K562 (cell line): ENCODE data around the gene ZNF691. TPM values are rescaled to one million over a fixed set of nuclear protein-coding genes. Genes with fewer than 3 reads are reported as not detected.

ENCODE experiments used
- ATAC-seq: fragments of 200-7000 bp; cut with Tn5 transposase; 3 replicates; pipeline ENCODE4 v1.9.1; 2020; ENCODE audit warnings: moderate library complexity
- BruUV-seq: library from RNA; stranded (reverse); fragments of 400-500 nt; replicated peaks from 2 replicates; lab custom pipeline; 2021; lab: Mats Ljungman, UMichigan
- CTCF ChIA-PET: fragments of 300-600 bp; formaldehyde crosslinking; extraction: SDS; loops from one replicate; lab custom pipeline; 2021; ENCODE audit warnings: low intra/inter-chr PET ratio; lab: Yijun Ruan, JAX
- POLR2A ChIA-PET: fragments of 300-600, 350-650 bp; sonication (Branson Sonifier 250); formaldehyde crosslinking; extraction: SDS; loops from one replicate; lab custom pipeline; 2021; ENCODE audit warnings: antibody characterized with exemption, inconsistent platforms; lab: Yijun Ruan, JAX
- DNase-seq, 4 experiments: peaks; one replicate each; pipeline versions ENCODE4 v3.0.0 to v3.0.0-alpha.2; 2011 to 2018; ENCODE audit warnings: low spot score in 3 of 4, mixed read lengths in 3 of 4; ENCODE audit errors: extremely low read depth in 1 of 4
- FAIRE-seq: peaks from 2 replicates; lab custom pipeline; 2011; peaks lifted over from hg19 to GRCh38; lab: Jason Lieb, UNC
- H2AFZ ChIP-seq: 2 replicates; pipeline ENCODE4 v1.6.0; 2011; ENCODE audit warnings: low read depth, low read length, control low read depth, inconsistent platforms
- H3K27ac ChIP-seq: fragments of 200-600 bp; 3 replicates; pipeline ENCODE4 v1.8.0; 2011; ENCODE audit warnings: low read depth, mild to moderate bottlenecking, control low read depth, inconsistent platforms, low read length, moderate library complexity, mixed read lengths; ENCODE audit errors: extremely low read depth
- H3K27me3 ChIP-seq, 2 experiments: fragments of 300-600 bp in 1 of 2; 2 replicates in 1 of 2; 3 replicates in 1 of 2; pipeline versions ENCODE4 v1.6.0 to v1.8.0; 2011; ENCODE audit warnings: inconsistent platforms in 2 of 2, low read length in 2 of 2, mild to moderate bottlenecking in 1 of 2, mixed read lengths in 1 of 2, moderate library complexity in 1 of 2; ENCODE audit not compliant: control insufficient read depth in 2 of 2, insufficient read depth in 2 of 2
- H3K36me3 ChIP-seq: fragments of 300-600 bp; 3 replicates; pipeline ENCODE4 v1.8.0; 2011; ENCODE audit warnings: mild to moderate bottlenecking, low read length, inconsistent platforms; ENCODE audit not compliant: control insufficient read depth, insufficient read depth
- H3K4me1 ChIP-seq, 2 experiments: fragments of 200-600 bp in 1 of 2; replicated peaks in 1 of 2; 2 replicates in 1 of 2; 3 replicates in 1 of 2; pipeline versions ENCODE4 v1.5.1 to v1.8.0; 2011; ENCODE audit warnings: inconsistent platforms in 2 of 2, low read length in 2 of 2, mild to moderate bottlenecking in 1 of 2, mixed read lengths in 1 of 2, moderate library complexity in 1 of 2; ENCODE audit not compliant: control insufficient read depth in 2 of 2, insufficient read depth in 2 of 2
- H3K4me2 ChIP-seq: 2 replicates; pipeline ENCODE4 v1.6.1; 2011; ENCODE audit warnings: low read length, control low read depth, inconsistent platforms, mixed read lengths; ENCODE audit not compliant: insufficient read depth
- H3K4me3 ChIP-seq: fragments of 200-600 bp; sonication (generic), shearing (Covaris generic); 2 replicates; pipeline ENCODE4 v1.5.1; 2016; ENCODE audit warnings: control low read depth, inconsistent platforms
- H3K79me2 ChIP-seq: fragments of 200-600 bp; 3 replicates; pipeline ENCODE4 v1.8.0; 2011; ENCODE audit warnings: low read length, inconsistent platforms; ENCODE audit not compliant: control insufficient read depth, insufficient read depth
- H3K9ac ChIP-seq, 2 experiments: 2 replicates each; pipeline versions ENCODE4 v1.6.0 to v1.6.1; 2011; ENCODE audit warnings: low read depth in 2 of 2, low read length in 2 of 2, control low read depth in 1 of 2, inconsistent platforms in 1 of 2, mild to moderate bottlenecking in 1 of 2, mixed read lengths in 1 of 2; ENCODE audit not compliant: insufficient read depth in 1 of 2
- H3K9me1 ChIP-seq: one replicate; pipeline ENCODE4 v1.6.0; 2011; ENCODE audit warnings: inconsistent platforms, mild to moderate bottlenecking, low read length, moderate library complexity; ENCODE audit not compliant: control insufficient read depth, insufficient read depth
- H3K9me3 ChIP-seq: replicated peaks from 2 replicates; pipeline ENCODE4 v1.5.1; 2011; ENCODE audit warnings: low read depth, low read length, inconsistent platforms; ENCODE audit not compliant: control insufficient read depth, insufficient read depth
- H4K20me1 ChIP-seq: replicated peaks from 2 replicates; pipeline ENCODE4 v1.6.1; 2011; ENCODE audit warnings: low read length, inconsistent platforms, mixed read lengths; ENCODE audit not compliant: control insufficient read depth, insufficient read depth
- ARHGAP35 ChIP-seq: fragments of 450-650 bp; IDR thresholded peaks from 2 replicates; pipeline ENCODE4 v1.6.1; 2018; ENCODE audit not compliant: partially characterized antibody
- BMI1 ChIP-seq: fragments of 150-350 bp; IDR thresholded peaks from 2 replicates; pipeline ENCODE4 v1.6.1; 2014; ENCODE audit warnings: low read length
- CC2D1A ChIP-seq: fragments of 450-650 bp; IDR thresholded peaks from 2 replicates; pipeline ENCODE4 v1.6.1; 2017; ENCODE audit warnings: mild to moderate bottlenecking
- CUX1 ChIP-seq: fragments of 200-800 bp; sonication (Bioruptor generic); IDR thresholded peaks from 2 replicates; pipeline ENCODE4 v1.6.1; 2016; ENCODE audit warnings: missing genetic modification characterization, missing compliant biosample characterization
- MCM7 ChIP-seq, 2 experiments: fragments of 450-650 bp; IDR thresholded peaks; 2 replicates each; pipeline ENCODE4 v1.6.1; 2016 to 2018
- MYC ChIP-seq, 2 experiments: fragments of 250-450 bp in 1 of 2; sonication (Bioruptor Pico) in 1 of 2; IDR thresholded peaks; 2 replicates each; pipeline versions ENCODE4 v1.5.1 to v1.6.1; 2012 to 2021; ENCODE audit warnings: low read depth in 2 of 2, borderline replicate concordance in 1 of 2, improper control_type of control experiment in 1 of 2, low read length in 1 of 2, mild to moderate bottlenecking in 1 of 2, moderate library complexity in 1 of 2
- SNAPC5 ChIP-seq: fragments of 250-450 bp; sonication (Bioruptor Pico); IDR thresholded peaks from 2 replicates; pipeline ENCODE4 v1.8.0; 2021; ENCODE audit warnings: moderate library complexity, mild to moderate bottlenecking, inconsistent platforms
- SRSF1 ChIP-seq: fragments of 200-400 bp; formaldehyde crosslinking; IDR thresholded peaks from 2 replicates; pipeline ENCODE4 v1.6.1; 2017; ENCODE audit warnings: mild to moderate bottlenecking, low read depth, low read length, moderate library complexity
- TRIM24 ChIP-seq, 2 experiments: fragments of 450-650 bp; IDR thresholded peaks; 2 replicates each; pipeline ENCODE4 v1.6.1; 2016
- ZBTB43 ChIP-seq: sonication (generic); formaldehyde crosslinking; IDR thresholded peaks from 2 replicates; pipeline ENCODE4 v1.8.0; 2023; ENCODE audit warnings: mild to moderate bottlenecking, missing genetic modification reagents
- ZNF184 ChIP-seq: sonication (generic); formaldehyde crosslinking; IDR thresholded peaks from 2 replicates; pipeline ENCODE4 v1.5.0; 2020; ENCODE audit warnings: missing genetic modification reagents
- ZNF507 ChIP-seq: conservative IDR thresholded peaks from 2 replicates; pipeline ENCODE4 v1.6.1; 2017; ENCODE audit warnings: missing genetic modification characterization, missing compliant biosample characterization
- ZNF644 ChIP-seq: fragments of 200-800 bp; sonication (Bioruptor generic); IDR thresholded peaks from 2 replicates; pipeline ENCODE4 v1.6.1; 2016; ENCODE audit warnings: low read depth, missing genetic modification characterization, missing compliant biosample characterization
- ZNF76 ChIP-seq: fragments of 250-450 bp; sonication (Bioruptor Pico); IDR thresholded peaks from 2 replicates; pipeline ENCODE4 v1.4.0; 2020; ENCODE audit warnings: mild to moderate bottlenecking, moderate library complexity, borderline replicate concordance
- ZNF778 ChIP-seq: fragments of 450-650 bp; formaldehyde crosslinking; IDR thresholded peaks from 2 replicates; pipeline ENCODE4 v1.4.0; 2020; ENCODE audit warnings: mild to moderate bottlenecking, moderate library complexity
- WGBS: fragments of 100-300 bp; shearing (Covaris generic); methylation state at CpG from one replicate; pipeline ENCODE4 v1.1.6; 2016; ENCODE audit warnings: low coverage, mixed read lengths; ENCODE audit not compliant: insufficient coverage; ENCODE audit errors: missing lambda C conversion rate; 5-methylcytosine and 5-hydroxymethylcytosine counted together
- in situ Hi-C: fragments of 300-500 bp; cut with MboI; formaldehyde crosslinking; loops from 4 replicates; pipeline ENCODE4 v1.15.0; 2018; ENCODE audit warnings: inconsistent platforms, mixed read lengths
- intact Hi-C: fragments of 100-400 bp; cut with micrococcal nuclease; formaldehyde crosslinking; loops from 2 replicates; pipeline ENCODE4 v1.14.2; 2022
- polyA plus RNA-seq, 8 experiments: library from polyadenylated mRNA; depleted of rRNA in 4 of 8; stranded (reverse) in 5 of 8; unstranded in 3 of 8; fragments of >200 nt; fragmentation: Nextera tagmentation in 2 of 8; fragmentation: Illumina TruSeq in 1 of 8; extraction: Ambion mirVana in 2 of 8; extraction: Trizol in 1 of 8; gene quantifications; 2 replicates each; pipeline versions ENCODE4 v1.2.1 to v1.2.3, GENCODE V29; 2011 to 2014; ENCODE audit warnings: inconsistent platforms in 1 of 8, missing spikeins in 1 of 8
- total RNA-seq, 7 experiments: library from RNA; depleted of rRNA in 6 of 7; stranded (reverse); fragments of >200 nt in 6 of 7; fragmentation: Illumina TruSeq in 2 of 7; extraction: Trizol in 2 of 7; gene quantifications; 2 replicates each; pipeline versions ENCODE4 v1.2.1 to v1.2.3, GENCODE V29; 2011 to 2021; ENCODE audit warnings: low replicate concordance in 1 of 7

Gene ZNF691
- total and polyA plus RNA-seq, 9 of the 15 experiments (the other 6 are each of a cell fraction or from before 2014, with no cell fraction given): 10.7 to 30.4 (median 14.8) TPM

- DNase-seq (peak; percentile 93 to 99 (median 99)), ATAC-seq (peak; percentile 92), FAIRE-seq (no peak)
- H3K27me3 ChIP-seq: no peaks in the 10 kb centered on the region
- no TSS peak for BruUV-seq
- no peaks in the 10 kb centered on the region for H3K9me3 ChIP-seq
- in situ Hi-C loops (no loop called here), intact Hi-C loops (loop anchor here (1.0 kb wide), 2 partner anchors 8 to 107 kb away; no protein-coding TSS in a partner anchor)
- H2AFZ ChIP-seq: peak within 1 kb of the TSS; percentile 99
- POLR2A ChIA-PET: interaction anchor here (0.5 to 8.7 kb wide), 10 partner anchors 8 to 253 kb away, joined by 3 to 76 read pairs (median 4); partner anchors contain the start of gene ZNF691
- CTCF ChIA-PET: no interaction called here
- peaks cover 8% of the 10 kb centered on the region; the same call in 2 of the 3 replicates for H3K36me3 ChIP-seq
- H3K4me3 ChIP-seq: peak within 1 kb of the TSS; percentile 79
- H4K20me1 ChIP-seq: no peaks in the 10 kb centered on the region
- no peaks in the 10 kb centered on the region for H3K9me1 ChIP-seq
- peak within 1 kb of the TSS; percentile 90 to 100 for H3K9ac ChIP-seq
- H3K27ac ChIP-seq: peak within 1 kb of the TSS; percentile 99
- peak within 1 kb of the TSS; percentile 89 for H3K4me2 ChIP-seq
- peaks cover 16 to 36% of the 10 kb centered on the region in 2 experiments for H3K4me1 ChIP-seq
- WGBS: under 1% methylated on average over 37 of the region's 66 CpGs
- H3K79me2 ChIP-seq: peaks cover 38% of the 10 kb centered on the region
- TF ChIP-seq ZNF184 (CRISPR knock-in tag): no peak
- no peak for TF ChIP-seq TRIM24 (IDR thresholded peaks at IDR 0.05)
- no peak for TF ChIP-seq SRSF1
- no peak for TF ChIP-seq ARHGAP35
- TF ChIP-seq MCM7 (IDR thresholded peaks at IDR 0.05): no peak
- TF ChIP-seq ZNF76: peak; percentile 55; the same call in 1 of the 2 replicates
- TF ChIP-seq CUX1: no peak
- no peak for TF ChIP-seq SNAPC5
- TF ChIP-seq CC2D1A: 0 out of 2 replicates have a peak, but pooled peaks have one; percentile 27
- no peak for TF ChIP-seq ZBTB43 (CRISPR knock-in tag)
- no peak for TF ChIP-seq ZNF507 (tag)
- no peak for TF ChIP-seq ZNF778 (CRISPR knock-in tag)
- TF ChIP-seq ZNF644 (tag): no peak; the same call in 1 of the 2 replicates
- peak; percentile 64 for TF ChIP-seq MYC (IDR thresholded peaks at IDR 0.05; ENCODE audit: low read depth, low read length)
- no peak for TF ChIP-seq MYC (CRISPR knock-in tag; IDR thresholded peaks at IDR 0.05; ENCODE audit: borderline replicate concordance, low read depth)
- no peak for TF ChIP-seq BMI1
Measured at GRCh38 chr1:42816585-42817439, 29.6 kb upstream of the ZNF691 start, which contains the start of the genes ERMAP and SVBP. TSS of gene ERMAP (plus strand) at chr1:42817122. CDS start at chr1:42830449, 13,327 bp downstream. TSS of gene SVBP (minus strand) at chr1:42817397. CDS start at chr1:42816544, 853 bp downstream.
